HK-2 (cell line): ENCODE results near the gene ZC3H11A.

Experiments used
- DNase-seq: peaks from one replicate; pipeline ENCODE4 v3.0.0-alpha.2; 2018; ENCODE audit not compliant: unreplicated experiment

Gene ZC3H11A

DNA sequence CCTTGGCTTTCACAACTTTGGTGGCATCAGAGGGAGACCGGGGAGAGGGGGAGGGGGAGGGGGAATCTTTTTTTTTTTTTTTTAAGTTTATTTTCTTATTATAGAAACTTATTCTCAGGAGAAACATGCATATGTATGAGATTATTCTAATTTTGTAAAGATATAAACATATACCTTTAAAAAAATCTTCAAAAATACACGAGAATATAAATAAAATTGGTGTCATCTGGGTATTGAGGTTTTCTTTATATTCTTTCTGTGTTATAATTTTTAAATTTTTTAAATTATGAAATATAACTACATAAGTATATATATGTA, 47.1 kb downstream of the ZC3H11A start:
- DNase-seq: no peak

DNA sequence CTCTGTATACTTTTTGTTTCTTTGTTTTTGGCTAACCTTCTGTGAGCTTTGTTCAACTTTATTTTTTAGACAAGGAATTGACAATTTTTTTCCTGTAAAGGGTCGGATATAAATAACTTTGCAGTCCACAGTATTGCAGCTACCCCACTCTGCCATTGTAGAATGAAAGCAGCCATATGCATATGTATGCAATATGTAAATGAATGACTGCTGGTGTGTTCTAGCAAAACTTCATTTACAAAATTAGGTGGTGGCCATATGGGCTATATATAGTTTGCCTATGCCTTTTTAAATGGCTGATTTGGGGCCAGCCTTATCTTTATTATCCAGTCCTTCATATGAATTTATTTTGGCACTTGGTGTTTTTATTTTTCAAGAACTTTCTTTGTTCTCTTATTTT, 48.0 kb downstream of the ZC3H11A start:
- no peak for DNase-seq
